ENCODE data around the gene AOX1. TPM values are rescaled to one million over a fixed set of nuclear protein-coding genes. Genes with fewer than 3 reads are reported as not detected.
"Not testable (repeated sequence)": the region's sequence is repeated elsewhere in the genome, so short reads cannot be mapped to it uniquely, and the experiment has no call there.

Gene AOX1
- polyA plus RNA-seq, 4 donors: 0.45 to 27.3 (median 1.8) TPM

GRCh38 chr2:200708943-200709342 is 123.1 kb downstream of the AOX1 start:
- no peaks in the 10 kb centered on the region for H3K36me3 ChIP-seq (ENCODE audit: control insufficient read depth in 3 of 3, insufficient read depth in 2 of 3, low read depth in 1 of 3, low read length in 3 of 3)
- FAIRE-seq (no peak), DNase-seq (no peak)
- no peak overlapping the region for H3K4me3 ChIP-seq (ENCODE audit: low read depth in 1 of 3, low read length in 3 of 3)
- H3K9me3 ChIP-seq (ENCODE audit: control insufficient read depth in 2 of 2, insufficient read depth in 1 of 2, low read depth in 1 of 2, low read length in 1 of 2): no peaks in the 10 kb centered on the region
- H3K27ac ChIP-seq (ENCODE audit: low read depth in 1 of 3, low read length in 2 of 3): no peak overlapping the region
- WGBS, 3 donors: 82 to 89% (median 89%) methylated on average over 1 of the region's 1 CpG
- H3K27me3 ChIP-seq (ENCODE audit: control insufficient read depth in 3 of 3, insufficient read depth in 3 of 3, low read length in 3 of 3): no peaks in the 10 kb centered on the region
- H3K4me1 ChIP-seq (ENCODE audit: control insufficient read depth in 3 of 3, insufficient read depth in 2 of 3, low read depth in 1 of 3, low read length in 2 of 3): peaks cover 0 to 10% (median 0%) of the 10 kb centered on the region in 3 donors

GRCh38 chr2:200713003-200713703 is 127.3 kb downstream of the AOX1 start:
- FAIRE-seq (no peak), DNase-seq (peak; percentile 90 to 92)
- Histone ChIP-seq H3K4me1 (ENCODE audit: control insufficient read depth in 3 of 3, insufficient read depth in 2 of 3, low read depth in 1 of 3, low read length in 2 of 3) (peaks cover 0 to 6% (median 0%) of the 10 kb centered on the region in 3 donors), H3K36me3 (ENCODE audit: control insufficient read depth in 3 of 3, insufficient read depth in 2 of 3, low read depth in 1 of 3, low read length in 3 of 3) (no peaks in the 10 kb centered on the region), H3K27ac (ENCODE audit: low read depth in 1 of 3, low read length in 2 of 3) (peak overlapping the region; percentile 30 to 89 (median 53)), H3K27me3 (ENCODE audit: control insufficient read depth in 3 of 3, insufficient read depth in 3 of 3, low read length in 3 of 3) (no peaks in the 10 kb centered on the region), H3K4me3 (ENCODE audit: low read depth in 1 of 3, low read length in 3 of 3) (peak overlapping the region in 2 of 3 donors; percentile 36 to 45), H3K9me3 (ENCODE audit: control insufficient read depth in 2 of 2, insufficient read depth in 1 of 2, low read depth in 1 of 2, low read length in 1 of 2) (peaks cover 0 to 1% of the 10 kb centered on the region in 2 donors)
- WGBS, 3 donors: 1 to 4% (median 2%) methylated on average over 17 of the region's 17 CpGs

- Histone ChIP-seq H3K4me3 (ENCODE audit: low read depth in 1 of 3, low read length in 3 of 3) (peak overlapping the region in 1 of 3 donors; percentile 45), H3K4me1 (ENCODE audit: control insufficient read depth in 3 of 3, insufficient read depth in 2 of 3, low read depth in 1 of 3, low read length in 2 of 3) (peaks cover 0 to 6% (median 0%) of the 10 kb centered on the region in 3 donors), H3K27ac (ENCODE audit: low read depth in 1 of 3, low read length in 2 of 3) (peak overlapping the region; percentile 30 to 89 (median 53)), H3K9me3 (ENCODE audit: control insufficient read depth in 2 of 2, insufficient read depth in 1 of 2, low read depth in 1 of 2, low read length in 1 of 2) (peaks cover 0 to 3% of the 10 kb centered on the region in 2 donors), H3K36me3 (ENCODE audit: control insufficient read depth in 3 of 3, insufficient read depth in 2 of 3, low read depth in 1 of 3, low read length in 3 of 3) (no peaks in the 10 kb centered on the region), H3K27me3 (ENCODE audit: control insufficient read depth in 3 of 3, insufficient read depth in 3 of 3, low read length in 3 of 3) (no peaks in the 10 kb centered on the region)
- DNase-seq (no peak), FAIRE-seq (no peak)
- 92 to 99% (median 94%) methylated on average over 4 of the region's 4 CpGs for WGBS, 3 donors
These were observed 127.9 kb downstream of the AOX1 start for GRCh38 chr2:200713704-200714064.

GRCh38 chr2:200715014-200715413 is 129.2 kb downstream of the AOX1 start:
- H3K9me3 ChIP-seq (ENCODE audit: control insufficient read depth in 2 of 2, insufficient read depth in 1 of 2, low read depth in 1 of 2, low read length in 1 of 2); H3K4me1 ChIP-seq (ENCODE audit: control insufficient read depth in 3 of 3, insufficient read depth in 2 of 3, low read depth in 1 of 3, low read length in 2 of 3); H3K36me3 ChIP-seq (ENCODE audit: control insufficient read depth in 3 of 3, insufficient read depth in 2 of 3, low read depth in 1 of 3, low read length in 3 of 3); DNase-seq; FAIRE-seq; H3K4me3 ChIP-seq (ENCODE audit: low read depth in 1 of 3, low read length in 3 of 3); H3K27me3 ChIP-seq (ENCODE audit: control insufficient read depth in 3 of 3, insufficient read depth in 3 of 3, low read length in 3 of 3); H3K27ac ChIP-seq (ENCODE audit: low read depth in 1 of 3, low read length in 2 of 3): not testable (repeated sequence)
- 90 to 98% (median 93%) methylated on average over 3 of the region's 3 CpGs for WGBS, 3 donors

- Histone ChIP-seq H3K4me3 (ENCODE audit: low read depth in 1 of 3, low read length in 3 of 3) (no peak overlapping the region), H3K27ac (ENCODE audit: low read depth in 1 of 3, low read length in 2 of 3) (no peak overlapping the region), H3K27me3 (ENCODE audit: control insufficient read depth in 3 of 3, insufficient read depth in 3 of 3, low read length in 3 of 3) (no peaks in the 10 kb centered on the region), H3K4me1 (ENCODE audit: control insufficient read depth in 3 of 3, insufficient read depth in 2 of 3, low read depth in 1 of 3, low read length in 2 of 3) (peaks cover 0 to 6% (median 0%) of the 10 kb centered on the region in 3 donors), H3K36me3 (ENCODE audit: control insufficient read depth in 3 of 3, insufficient read depth in 2 of 3, low read depth in 1 of 3, low read length in 3 of 3) (no peaks in the 10 kb centered on the region), H3K9me3 (ENCODE audit: control insufficient read depth in 2 of 2, insufficient read depth in 1 of 2, low read depth in 1 of 2, low read length in 1 of 2) (peaks cover 0 to 3% of the 10 kb centered on the region in 2 donors)
- FAIRE-seq (no peak), DNase-seq (no peak)
- WGBS, 3 donors: 87 to 94% (median 91%) methylated on average over 1 of the region's 1 CpG
These were observed 130.6 kb downstream of the AOX1 start for GRCh38 chr2:200716386-200716785.

Other genes with a start within 250 kb of the AOX1 start
- gene KCTD18, start 75.9 kb upstream of the AOX1 start, polyA plus RNA-seq: 10 to 100 TPM in 3 of 4 donors, 1 to 10 TPM in 1; 8.6 to 14.3 (median 11.0) TPM
- gene SGO2, start 59.8 kb upstream of the AOX1 start, polyA plus RNA-seq: 1 to 10 TPM in 2 of 4 donors, under 1 TPM in 2; 0.27 to 6.4 (median 3.2) TPM
- 100 to 1,000 TPM in 1 of 4 donors, 10 to 100 TPM in 3; 50.8 to 138 (median 73.8) TPM for gene BZW1, start 225.9 kb downstream of the AOX1 start, polyA plus RNA-seq

Measured in small intestine (tissue), 7 donors.